Measurements from ENCODE around the gene VMAC. TPM values are rescaled to one million over a fixed set of nuclear protein-coding genes. Genes with fewer than 3 reads are reported as not detected.
A peak's percentile ranks its signal among the peaks of the same experiment; 100 is the strongest.

VMAC gene
- total RNA-seq, 2 experiments from 2014 or later, result 11.8 TPM

DNA sequence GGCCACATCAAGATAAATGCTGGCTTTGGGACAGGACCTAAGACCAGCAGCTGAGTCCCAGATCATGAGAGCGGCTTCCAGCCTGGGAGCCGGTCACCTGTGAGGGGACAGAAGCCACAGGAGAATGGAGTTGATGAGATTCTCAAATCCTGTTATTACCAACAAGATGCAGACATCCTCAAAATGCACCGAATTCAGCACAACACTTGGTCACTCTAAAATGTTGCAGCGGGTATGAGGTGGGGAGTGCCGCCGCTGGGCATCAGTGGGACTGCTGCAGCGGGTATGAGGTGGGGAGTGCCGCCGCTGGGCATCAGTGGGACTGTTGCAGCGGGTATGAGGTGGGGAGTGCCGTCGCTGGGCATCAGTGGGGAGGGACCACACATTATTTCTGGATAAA lies 52.1 kb downstream of the VMAC start:
- H3K27me3 Mint-ChIP-seq, result no peaks in the 10 kb centered on the region
- H3K4me3 Mint-ChIP-seq, result no peak overlapping the region
- H3K27ac Mint-ChIP-seq, result no peak overlapping the region
- H3K36me3 Mint-ChIP-seq (ENCODE audit: low read depth), result peaks cover 18% of the 10 kb centered on the region
- H3K9me3 Mint-ChIP-seq, result peaks cover 5% of the 10 kb centered on the region
- CTCF ChIA-PET, result interaction anchor here (1.0 to 3.4 kb wide), 3 partner anchors 11 to 152 kb away, joined by 3 to 17 read pairs (median 4); no protein-coding TSS in a partner anchor
- H3K4me1 Mint-ChIP-seq, result peaks cover 86% of the 10 kb centered on the region
- POLR2A ChIA-PET, result no interaction called here
- DNase-seq, result no peak

DNA sequence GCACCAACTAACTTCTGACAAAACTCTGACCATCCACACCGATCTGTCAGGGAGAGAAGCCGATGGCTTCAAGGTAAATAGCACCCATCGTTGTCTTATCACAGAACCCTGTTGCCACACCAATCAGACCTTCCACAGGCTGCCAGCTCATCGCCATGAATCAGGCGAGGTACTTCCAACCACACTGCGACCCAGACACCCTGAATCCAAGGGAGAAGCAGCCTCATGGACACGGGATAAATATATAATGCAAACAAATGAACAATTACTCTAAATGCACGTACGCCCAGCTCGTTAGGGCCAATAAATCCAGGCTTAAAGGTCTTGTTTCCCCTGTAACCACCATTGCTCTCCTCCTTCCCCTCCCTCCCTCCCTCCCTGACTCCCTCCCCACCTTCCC lies 52.5 kb downstream of the VMAC start:
- H3K4me1 Mint-ChIP-seq, result peaks cover 86% of the 10 kb centered on the region

DNA sequence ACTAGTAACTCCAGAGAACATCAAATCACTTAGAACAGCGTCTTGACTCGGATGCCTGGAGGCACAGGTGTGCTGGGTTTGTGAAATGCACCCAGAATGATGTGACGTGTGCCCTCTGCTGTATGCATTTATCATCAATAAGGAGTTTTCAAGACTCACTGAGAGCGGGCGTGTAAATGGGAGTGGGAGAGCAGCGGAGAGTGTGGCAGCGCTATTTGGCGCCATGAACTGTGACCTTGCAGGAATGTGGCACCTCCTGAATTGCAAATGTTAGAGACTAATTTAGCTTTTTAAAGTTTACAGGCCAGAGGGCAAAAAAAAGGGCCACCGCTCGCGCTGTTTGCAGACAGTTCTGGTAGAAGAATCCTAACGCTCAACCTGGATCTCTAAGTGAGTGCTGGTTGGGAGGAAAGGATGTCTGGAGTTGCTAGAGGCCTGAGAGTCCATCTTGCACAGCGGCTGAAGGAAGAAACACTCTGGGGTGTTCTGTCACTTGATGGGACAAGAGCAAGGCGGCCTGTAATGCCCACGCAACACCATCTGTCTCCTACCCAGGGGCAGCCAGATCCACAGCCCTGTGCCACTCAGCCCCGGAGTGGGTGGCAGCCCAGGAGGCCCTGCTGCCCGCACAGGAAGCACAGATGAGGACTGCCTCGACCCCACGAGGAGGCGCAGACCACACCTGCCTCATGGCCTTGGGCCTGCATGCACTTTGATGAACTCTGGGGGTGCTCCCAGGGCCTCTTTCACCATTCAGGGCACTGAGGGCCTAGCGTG lies 53.6 kb downstream of the VMAC start:
- Mint-ChIP-seq H3K9me3 (peaks cover under 1% of the 10 kb centered on the region), H3K4me3 (no peak overlapping the region), H3K4me1 (peaks cover 86% of the 10 kb centered on the region), H3K27me3 (no peaks in the 10 kb centered on the region), H3K27ac (peak overlapping the region; percentile 85), H3K36me3 (ENCODE audit: low read depth) (peaks cover 7% of the 10 kb centered on the region)
- POLR2A ChIA-PET, result no interaction called here
- no peak for DNase-seq
- CTCF ChIA-PET, result interaction anchor here (0.8 to 3.4 kb wide), 2 partner anchors 10 to 13 kb away, joined by 3 to 17 read pairs; no protein-coding TSS in a partner anchor

More for the DNA sequence above, 52.5 kb downstream of the VMAC start:
- ChIA-PET POLR2A (no interaction called here), CTCF (interaction anchor here (1.0 to 3.4 kb wide), 3 partner anchors 11 to 153 kb away, joined by 3 to 17 read pairs (median 4); no protein-coding TSS in a partner anchor)
- H3K36me3 Mint-ChIP-seq (ENCODE audit: low read depth), result peaks cover 17% of the 10 kb centered on the region
- peaks cover 5% of the 10 kb centered on the region for H3K9me3 Mint-ChIP-seq
- no peaks in the 10 kb centered on the region for H3K27me3 Mint-ChIP-seq
- H3K27ac Mint-ChIP-seq, result no peak overlapping the region
- DNase-seq, result no peak
- no peak overlapping the region for H3K4me3 Mint-ChIP-seq

DNA sequence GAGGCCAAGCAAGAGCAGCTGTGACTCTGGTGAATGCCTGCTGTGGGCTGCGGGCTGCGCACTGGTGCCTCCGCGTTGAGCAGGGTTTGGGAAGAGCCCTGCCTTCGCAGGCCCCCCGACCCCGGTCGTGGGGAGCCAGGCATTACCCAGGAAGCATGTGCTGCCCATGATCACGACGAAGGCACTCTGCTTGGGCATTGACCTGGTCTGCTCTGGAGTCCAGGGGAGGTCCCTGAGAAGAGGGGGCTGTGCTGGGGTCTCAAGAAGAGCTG lies 54.1 kb downstream of the VMAC start:
- CTCF ChIA-PET, result interaction anchor here (0.6 kb wide), 1 partner anchor 62 kb away, joined by 3 read pairs; no protein-coding TSS in a partner anchor
- Mint-ChIP-seq H3K27me3 (no peaks in the 10 kb centered on the region), H3K36me3 (ENCODE audit: low read depth) (peaks cover 5% of the 10 kb centered on the region), H3K9me3 (no peaks in the 10 kb centered on the region), H3K4me1 (peaks cover 86% of the 10 kb centered on the region), H3K4me3 (no peak overlapping the region), H3K27ac (peak overlapping the region; percentile 81)
- POLR2A ChIA-PET, result no interaction called here
- DNase-seq, result no peak

DNA sequence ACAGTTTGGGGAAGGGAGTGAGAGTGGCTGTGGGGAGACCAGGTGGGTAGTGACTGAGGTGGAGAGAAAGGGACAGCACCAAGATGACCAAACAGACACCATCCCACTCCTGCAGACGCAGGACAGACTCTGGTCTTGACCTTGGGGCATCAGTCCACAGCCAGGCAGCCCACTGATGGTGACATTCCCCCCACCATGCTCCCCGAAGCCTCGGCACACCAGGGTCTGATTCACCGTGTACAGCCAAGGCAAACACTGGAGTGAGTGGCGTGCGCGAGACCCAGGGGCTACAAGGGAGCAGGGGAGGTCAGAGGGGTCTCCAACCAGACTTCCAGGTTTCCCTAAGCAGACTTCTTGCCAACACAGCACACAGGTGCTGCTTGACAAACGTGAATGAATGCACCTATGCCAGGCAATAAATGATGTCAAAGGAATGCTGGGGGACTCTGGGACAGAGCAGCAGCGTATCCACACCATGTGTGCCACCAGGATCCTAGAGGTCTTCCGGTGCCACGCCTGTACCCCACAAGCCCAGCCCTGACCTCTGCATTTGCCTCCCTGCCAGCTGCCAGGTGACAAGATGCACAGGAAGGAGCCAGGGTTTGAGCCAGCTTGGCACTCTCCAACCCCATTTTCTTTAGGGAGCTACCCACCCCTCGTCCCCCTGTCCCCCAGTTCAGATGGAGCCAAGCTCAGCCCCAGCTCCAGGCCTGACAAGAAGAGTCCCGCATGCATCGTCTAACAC lies 54.8 kb downstream of the VMAC start:
- H3K27ac Mint-ChIP-seq, result peak overlapping the region; percentile 100
- no peaks in the 10 kb centered on the region for H3K9me3 Mint-ChIP-seq
- ChIA-PET CTCF (interaction anchor here (0.6 to 1.6 kb wide), 3 partner anchors 62 to 186 kb away, joined by 3 to 7 read pairs (median 5); no protein-coding TSS in a partner anchor), POLR2A (no interaction called here)
- no peak overlapping the region for H3K4me3 Mint-ChIP-seq
- no peak for DNase-seq
- H3K4me1 Mint-ChIP-seq, result peaks cover 86% of the 10 kb centered on the region
- H3K36me3 Mint-ChIP-seq (ENCODE audit: low read depth), result peaks cover 5% of the 10 kb centered on the region
- H3K27me3 Mint-ChIP-seq, result no peaks in the 10 kb centered on the region

Other genes with a start within 250 kb of the VMAC start
- 10 to 100 TPM; 43.5 to 48.2 TPM for gene MICOS13, start 224.4 kb upstream of the VMAC start, total RNA-seq
- gene HSD11B1L, start 223.8 kb upstream of the VMAC start, total RNA-seq, result 1 to 10 TPM; 2.0 TPM
- 100 to 1,000 TPM; 880 to 925 TPM for gene RPL36, start 214.6 kb upstream of the VMAC start, total RNA-seq
- gene LONP1, start 184.7 kb upstream of the VMAC start, total RNA-seq, result 10 to 100 TPM; 71.7 to 79.6 TPM
- not detected for gene CATSPERD, start 184.2 kb upstream of the VMAC start, total RNA-seq
- gene PRR22, start 120.1 kb upstream of the VMAC start, total RNA-seq, result 1 to 10 TPM; 5.4 to 6.4 TPM
- 10 to 100 TPM; 49.9 to 60.8 TPM for gene DUS3L, start 113.7 kb upstream of the VMAC start, total RNA-seq
- gene NRTN, start 99.8 kb upstream of the VMAC start, total RNA-seq, result under 1 TPM in 1 of 2 experiments, not detected in 1; 0.37 TPM
- gene FUT6, start 65.2 kb upstream of the VMAC start, total RNA-seq, result not detected
- gene FUT3, start 53.4 kb upstream of the VMAC start, total RNA-seq, result not detected
- not detected for gene FUT5, start 34.3 kb upstream of the VMAC start, total RNA-seq
- 100 to 1,000 TPM; 207 to 233 TPM for gene NDUFA11, start 1.1 kb upstream of the VMAC start, total RNA-seq
- 10 to 100 TPM; 17.2 to 21.0 TPM for gene CAPS, start 9.4 kb downstream of the VMAC start, total RNA-seq
- 10 to 100 TPM; 97.4 to 98.0 TPM for gene RANBP3, start 73.3 kb downstream of the VMAC start, total RNA-seq
- 10 to 100 TPM; 10.1 to 10.4 TPM for gene RFX2, start 205.6 kb downstream of the VMAC start, total RNA-seq
- not detected for gene ACSBG2, start 230.8 kb downstream of the VMAC start, total RNA-seq

Measured in activated CD4-positive, alpha-beta T cell treated with anti-CD3 and anti-CD28 coated beads, Interleukin-2, amount 10 ng/mL, durations not matched to agents 7 days and 5 days (primary cell).